ENCODE measurements around the gene CELF2.

CELF2 gene

GRCh38 chr10:11292576-11293302 lies 275.1 kb downstream of the CELF2 start:
- H3K36me3 ChIP-seq (ENCODE audit: insufficient read depth, low read length), result peaks cover 42% of the 10 kb centered on the region

GRCh38 chr10:11293332-11293731 lies 275.7 kb downstream of the CELF2 start:
- Histone ChIP-seq H2AFZ (ENCODE audit: low read depth, low read length) (no peak overlapping the region), H3K9me3 (ENCODE audit: low read length) (no peaks in the 10 kb centered on the region), H3K4me3 (ENCODE audit: low read length) (no peak overlapping the region), H3K4me1 (ENCODE audit: insufficient read depth, low read length) (no peaks in the 10 kb centered on the region), H3K36me3 (ENCODE audit: insufficient read depth, low read length) (peaks cover 40% of the 10 kb centered on the region), H3K27me3 (ENCODE audit: insufficient read depth, low read length) (no peaks in the 10 kb centered on the region)

More at GRCh38 chr10:11292576-11293302, 275.1 kb downstream of the CELF2 start:
- H3K27me3 ChIP-seq (ENCODE audit: insufficient read depth, low read length), result no peaks in the 10 kb centered on the region
- no peaks in the 10 kb centered on the region for H3K9me3 ChIP-seq (ENCODE audit: low read length)
- H3K4me3 ChIP-seq (ENCODE audit: low read length), result no peak overlapping the region
- H2AFZ ChIP-seq (ENCODE audit: low read depth, low read length), result no peak overlapping the region
- H3K4me1 ChIP-seq (ENCODE audit: insufficient read depth, low read length), result no peaks in the 10 kb centered on the region

GRCh38 chr10:11294831-11295450 lies 277.3 kb downstream of the CELF2 start:
- H3K27me3 ChIP-seq (ENCODE audit: insufficient read depth, low read length), result no peaks in the 10 kb centered on the region
- no peaks in the 10 kb centered on the region for H3K4me1 ChIP-seq (ENCODE audit: insufficient read depth, low read length)
- peaks cover 28% of the 10 kb centered on the region for H3K36me3 ChIP-seq (ENCODE audit: insufficient read depth, low read length)
- no peak overlapping the region for H3K4me3 ChIP-seq (ENCODE audit: low read length)
- H3K9me3 ChIP-seq (ENCODE audit: low read length), result no peaks in the 10 kb centered on the region
- H2AFZ ChIP-seq (ENCODE audit: low read depth, low read length), result no peak overlapping the region

GRCh38 chr10:11295492-11295891 lies 277.8 kb downstream of the CELF2 start:
- no peaks in the 10 kb centered on the region for H3K9me3 ChIP-seq (ENCODE audit: low read length)
- H2AFZ ChIP-seq (ENCODE audit: low read depth, low read length), result no peak overlapping the region
- H3K36me3 ChIP-seq (ENCODE audit: insufficient read depth, low read length), result peaks cover 25% of the 10 kb centered on the region
- H3K27me3 ChIP-seq (ENCODE audit: insufficient read depth, low read length), result no peaks in the 10 kb centered on the region
- no peaks in the 10 kb centered on the region for H3K4me1 ChIP-seq (ENCODE audit: insufficient read depth, low read length)
- no peak overlapping the region for H3K4me3 ChIP-seq (ENCODE audit: low read length)

- no peaks in the 10 kb centered on the region for H3K27me3 ChIP-seq (ENCODE audit: insufficient read depth, low read length)
- H3K9me3 ChIP-seq (ENCODE audit: low read length), result peaks cover 2% of the 10 kb centered on the region
- H3K4me1 ChIP-seq (ENCODE audit: insufficient read depth, low read length), result no peaks in the 10 kb centered on the region
- H3K36me3 ChIP-seq (ENCODE audit: insufficient read depth, low read length), result peaks cover 22% of the 10 kb centered on the region
- no peak overlapping the region for H3K4me3 ChIP-seq (ENCODE audit: low read length)
- H2AFZ ChIP-seq (ENCODE audit: low read depth, low read length), result no peak overlapping the region
Measured at GRCh38 chr10:11297136-11297535, 279.5 kb downstream of the CELF2 start.

- peaks cover 23% of the 10 kb centered on the region for H3K36me3 ChIP-seq (ENCODE audit: insufficient read depth, low read length)
- no peaks in the 10 kb centered on the region for H3K27me3 ChIP-seq (ENCODE audit: insufficient read depth, low read length)
- H3K9me3 ChIP-seq (ENCODE audit: low read length), result peaks cover 5% of the 10 kb centered on the region
- no peaks in the 10 kb centered on the region for H3K4me1 ChIP-seq (ENCODE audit: insufficient read depth, low read length)
- no peak overlapping the region for H3K4me3 ChIP-seq (ENCODE audit: low read length)
- H2AFZ ChIP-seq (ENCODE audit: low read depth, low read length), result no peak overlapping the region
Measured at GRCh38 chr10:11298116-11298515, 280.4 kb downstream of the CELF2 start.

- Histone ChIP-seq H3K4me1 (ENCODE audit: insufficient read depth, low read length) (no peaks in the 10 kb centered on the region), H2AFZ (ENCODE audit: low read depth, low read length) (no peak overlapping the region), H3K36me3 (ENCODE audit: insufficient read depth, low read length) (peaks cover 19% of the 10 kb centered on the region)
Measured at GRCh38 chr10:11299125-11299524, 281.5 kb downstream of the CELF2 start.

GRCh38 chr10:11300026-11300425 lies 282.4 kb downstream of the CELF2 start:
- peaks cover 17% of the 10 kb centered on the region for H3K9me3 ChIP-seq (ENCODE audit: low read length)
- H3K4me1 ChIP-seq (ENCODE audit: insufficient read depth, low read length), result no peaks in the 10 kb centered on the region
- H3K36me3 ChIP-seq (ENCODE audit: insufficient read depth, low read length), result peaks cover 23% of the 10 kb centered on the region
- H3K4me3 ChIP-seq (ENCODE audit: low read length), result no peak overlapping the region
- H2AFZ ChIP-seq (ENCODE audit: low read depth, low read length), result no peak overlapping the region
- no peaks in the 10 kb centered on the region for H3K27me3 ChIP-seq (ENCODE audit: insufficient read depth, low read length)

More at GRCh38 chr10:11299125-11299524, 281.5 kb downstream of the CELF2 start:
- Histone ChIP-seq H3K9me3 (ENCODE audit: low read length) (peaks cover 14% of the 10 kb centered on the region), H3K4me3 (ENCODE audit: low read length) (no peak overlapping the region), H3K27me3 (ENCODE audit: insufficient read depth, low read length) (no peaks in the 10 kb centered on the region)

- no peak overlapping the region for H3K4me3 ChIP-seq (ENCODE audit: low read length)
- no peaks in the 10 kb centered on the region for H3K4me1 ChIP-seq (ENCODE audit: insufficient read depth, low read length)
- H3K27me3 ChIP-seq (ENCODE audit: insufficient read depth, low read length), result no peaks in the 10 kb centered on the region
- peaks cover 19% of the 10 kb centered on the region for H3K9me3 ChIP-seq (ENCODE audit: low read length)
- no peak overlapping the region for H2AFZ ChIP-seq (ENCODE audit: low read depth, low read length)
- peaks cover 23% of the 10 kb centered on the region for H3K36me3 ChIP-seq (ENCODE audit: insufficient read depth, low read length)
Measured at GRCh38 chr10:11300563-11300962, 282.9 kb downstream of the CELF2 start.

GRCh38 chr10:11301571-11302111 lies 284.0 kb downstream of the CELF2 start:
- peaks cover 21% of the 10 kb centered on the region for H3K36me3 ChIP-seq (ENCODE audit: insufficient read depth, low read length)
- no peaks in the 10 kb centered on the region for H3K4me1 ChIP-seq (ENCODE audit: insufficient read depth, low read length)
- no peaks in the 10 kb centered on the region for H3K27me3 ChIP-seq (ENCODE audit: insufficient read depth, low read length)
- peaks cover 21% of the 10 kb centered on the region for H3K9me3 ChIP-seq (ENCODE audit: low read length)
- H2AFZ ChIP-seq (ENCODE audit: low read depth, low read length), result no peak overlapping the region
- H3K4me3 ChIP-seq (ENCODE audit: low read length), result no peak overlapping the region

GRCh38 chr10:11302181-11302580 lies 284.5 kb downstream of the CELF2 start:
- Histone ChIP-seq H3K4me1 (ENCODE audit: insufficient read depth, low read length) (no peaks in the 10 kb centered on the region), H3K36me3 (ENCODE audit: insufficient read depth, low read length) (peaks cover 24% of the 10 kb centered on the region), H3K4me3 (ENCODE audit: low read length) (no peak overlapping the region), H2AFZ (ENCODE audit: low read depth, low read length) (no peak overlapping the region), H3K27me3 (ENCODE audit: insufficient read depth, low read length) (no peaks in the 10 kb centered on the region), H3K9me3 (ENCODE audit: low read length) (peaks cover 25% of the 10 kb centered on the region)

- Histone ChIP-seq H3K9me3 (ENCODE audit: low read length) (peaks cover 30% of the 10 kb centered on the region), H3K4me3 (ENCODE audit: low read length) (no peak overlapping the region), H3K36me3 (ENCODE audit: insufficient read depth, low read length) (peaks cover 26% of the 10 kb centered on the region), H3K4me1 (ENCODE audit: insufficient read depth, low read length) (no peaks in the 10 kb centered on the region), H3K27me3 (ENCODE audit: insufficient read depth, low read length) (no peaks in the 10 kb centered on the region), H2AFZ (ENCODE audit: low read depth, low read length) (no peak overlapping the region)
Measured at GRCh38 chr10:11303361-11304170, 285.9 kb downstream of the CELF2 start.

Data from neuron (in vitro differentiated cells).